NT2/D1 (cell line): ENCODE results near the gene SORBS1.
A peak's percentile ranks its signal among the peaks of the same experiment; 100 is the strongest.
"Not testable (repeated sequence)": the region's sequence is repeated elsewhere in the genome, so short reads cannot be mapped to it uniquely, and the experiment has no call there.

Source experiments
- DNase-seq: peaks from one replicate; pipeline ENCODE4 v3.0.0-alpha.2; 2011; ENCODE audit warnings: low read depth, low spot score
- H3K27me3 ChIP-seq: 2 replicates; pipeline ENCODE4 v1.6.0; 2011; ENCODE audit warnings: mild to moderate bottlenecking; ENCODE audit not compliant: insufficient read length, insufficient read depth
- H3K36me3 ChIP-seq: 2 replicates; pipeline ENCODE4 v1.6.1; 2011; ENCODE audit warnings: mild to moderate bottlenecking, low read length, mixed read lengths; ENCODE audit not compliant: insufficient read depth, insufficient read length
- H3K4me1 ChIP-seq: 2 replicates; pipeline ENCODE4 v1.5.1; 2011; ENCODE audit not compliant: insufficient read depth, insufficient read length
- H3K4me3 ChIP-seq: 2 replicates; pipeline ENCODE4 v1.5.1; 2011; ENCODE audit warnings: low read depth; ENCODE audit not compliant: insufficient read length
- H3K9ac ChIP-seq: 2 replicates; pipeline ENCODE4 v1.6.0; 2011; ENCODE audit warnings: low read depth; ENCODE audit not compliant: insufficient read length
- H3K9me3 ChIP-seq: 2 replicates; pipeline ENCODE4 v1.5.1; 2011; ENCODE audit warnings: mild to moderate bottlenecking, low read length; ENCODE audit not compliant: insufficient read depth
- SUZ12 ChIP-seq: IDR thresholded peaks from 2 replicates; pipeline ENCODE4 v1.6.1; 2011; ENCODE audit not compliant: insufficient read length, insufficient read depth; ENCODE audit errors: extremely low read depth
- YY1 ChIP-seq: IDR thresholded peaks from 2 replicates; pipeline ENCODE4 v1.6.1; 2011; ENCODE audit not compliant: insufficient read length, insufficient read depth
- ZNF274 ChIP-seq: IDR thresholded peaks from 2 replicates; pipeline ENCODE4 v1.6.1; 2011; ENCODE audit warnings: mild to moderate bottlenecking, low read depth, low read length

SORBS1 gene

DNA sequence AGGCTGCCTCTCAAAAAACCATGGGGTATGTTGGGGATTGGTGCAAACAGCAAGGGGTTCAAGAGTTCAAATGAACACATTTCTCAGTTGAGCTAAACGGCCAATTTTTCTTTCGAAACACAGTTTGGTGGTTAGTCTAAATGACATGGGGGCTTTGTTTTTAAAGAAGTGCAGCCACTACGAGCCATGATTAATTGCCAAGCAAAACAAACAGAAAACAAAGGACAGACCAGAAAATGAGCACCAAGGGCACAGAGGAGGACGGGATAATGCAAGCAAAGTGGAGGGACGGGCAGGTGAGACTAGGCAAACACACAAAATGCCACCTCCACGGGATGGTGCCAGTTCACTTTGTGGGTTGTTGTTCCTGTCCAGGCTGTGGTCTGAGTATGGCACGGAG, 205.9 kb downstream of the SORBS1 start:
- no peak overlapping the region for H3K9ac ChIP-seq
- H3K4me1 ChIP-seq: no peaks in the 10 kb centered on the region
- H3K4me3 ChIP-seq: no peak overlapping the region
- peaks cover 3% of the 10 kb centered on the region for H3K36me3 ChIP-seq
- DNase-seq: no peak
- no peaks in the 10 kb centered on the region for H3K9me3 ChIP-seq
- no peak for TF ChIP-seq YY1
- TF ChIP-seq SUZ12: no peak
- H3K27me3 ChIP-seq: no peaks in the 10 kb centered on the region

DNA sequence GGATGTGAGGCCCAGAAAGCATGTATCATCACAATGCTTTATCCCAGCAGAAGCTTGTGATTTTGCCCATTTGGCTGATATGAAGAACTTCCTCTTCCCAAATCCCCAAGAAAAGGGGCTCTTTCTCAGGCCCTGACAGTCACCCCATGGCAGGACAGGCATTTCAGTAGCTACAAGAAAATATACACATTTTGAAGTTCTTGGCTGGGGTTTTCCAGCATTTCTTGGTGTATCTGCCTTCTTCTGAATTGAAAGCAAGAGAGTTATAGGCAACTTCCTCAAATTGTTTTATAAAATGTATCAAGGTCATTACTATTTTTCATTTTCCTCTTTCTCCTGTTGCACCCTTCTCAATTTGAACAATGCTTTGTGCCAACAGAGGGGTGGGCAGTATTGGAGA, 207.1 kb downstream of the SORBS1 start:
- H3K9ac ChIP-seq: no peak overlapping the region
- H3K4me1 ChIP-seq: no peaks in the 10 kb centered on the region
- no peaks in the 10 kb centered on the region for H3K9me3 ChIP-seq
- no peak for DNase-seq
- no peaks in the 10 kb centered on the region for H3K27me3 ChIP-seq
- peaks cover 3% of the 10 kb centered on the region for H3K36me3 ChIP-seq
- no peak overlapping the region for H3K4me3 ChIP-seq
- no peak for TF ChIP-seq ZNF274
- no peak for TF ChIP-seq SUZ12
- no peak for TF ChIP-seq YY1

DNA sequence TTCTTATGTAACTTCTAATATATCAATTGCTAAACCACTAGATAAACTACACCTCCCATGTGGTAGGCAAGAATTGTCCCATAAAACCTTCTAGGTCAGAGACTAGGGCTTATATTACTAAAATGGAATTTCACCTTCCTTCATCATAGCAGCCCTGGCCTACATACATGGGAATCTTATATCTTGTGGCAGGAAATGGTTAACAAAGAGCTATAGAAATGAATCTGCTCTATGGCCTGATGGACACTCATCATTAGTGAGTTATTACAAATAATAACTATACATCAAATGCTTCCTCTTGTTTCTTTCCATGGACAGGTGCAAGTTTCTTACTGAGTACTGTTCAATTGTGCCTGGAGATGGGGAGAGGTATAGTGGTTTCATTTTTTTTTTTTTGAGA, 208.0 kb downstream of the SORBS1 start:
- no peaks in the 10 kb centered on the region for H3K4me1 ChIP-seq
- no peaks in the 10 kb centered on the region for H3K27me3 ChIP-seq
- H3K9me3 ChIP-seq: no peaks in the 10 kb centered on the region
- H3K4me3 ChIP-seq: no peak overlapping the region
- no peak overlapping the region for H3K9ac ChIP-seq
- TF ChIP-seq ZNF274 (no peak), YY1 (no peak), SUZ12 (no peak)
- DNase-seq: no peak
- H3K36me3 ChIP-seq: peaks cover 3% of the 10 kb centered on the region

DNA sequence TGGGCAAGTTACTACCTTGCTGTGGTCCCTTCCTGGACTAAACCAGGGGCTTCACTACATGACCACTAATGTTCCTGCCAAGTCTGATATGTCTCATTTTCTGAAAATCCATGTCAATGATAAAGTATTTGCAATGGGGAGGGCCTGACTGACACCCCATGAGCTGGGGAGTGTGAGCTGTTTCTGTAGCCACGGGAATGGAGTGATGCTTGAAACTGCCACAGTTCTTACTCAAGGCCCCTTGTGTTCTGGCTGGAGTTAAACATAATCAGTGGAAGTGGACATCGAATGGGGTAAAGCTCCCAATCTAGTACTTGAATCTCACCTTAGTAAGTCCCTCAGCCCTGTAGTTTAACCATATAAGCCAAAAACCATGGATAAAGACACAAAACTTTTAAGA, 208.5 kb downstream of the SORBS1 start:
- Histone ChIP-seq H3K9ac (no peak overlapping the region), H3K36me3 (peaks cover 3% of the 10 kb centered on the region), H3K4me1 (no peaks in the 10 kb centered on the region), H3K4me3 (no peak overlapping the region), H3K9me3 (no peaks in the 10 kb centered on the region), H3K27me3 (no peaks in the 10 kb centered on the region)
- TF ChIP-seq YY1 (no peak), SUZ12 (no peak), ZNF274 (no peak)
- no peak for DNase-seq

GRCh38 chr10:95350830-95351228, 210.3 kb downstream of the SORBS1 start:
- no peak overlapping the region for H3K9ac ChIP-seq
- DNase-seq: no peak
- H3K4me1 ChIP-seq: no peaks in the 10 kb centered on the region
- no peaks in the 10 kb centered on the region for H3K27me3 ChIP-seq
- H3K36me3 ChIP-seq: peaks cover 3% of the 10 kb centered on the region
- H3K4me3 ChIP-seq: no peak overlapping the region
- TF ChIP-seq YY1 (no peak), ZNF274 (no peak), SUZ12 (no peak)
- no peaks in the 10 kb centered on the region for H3K9me3 ChIP-seq

DNA sequence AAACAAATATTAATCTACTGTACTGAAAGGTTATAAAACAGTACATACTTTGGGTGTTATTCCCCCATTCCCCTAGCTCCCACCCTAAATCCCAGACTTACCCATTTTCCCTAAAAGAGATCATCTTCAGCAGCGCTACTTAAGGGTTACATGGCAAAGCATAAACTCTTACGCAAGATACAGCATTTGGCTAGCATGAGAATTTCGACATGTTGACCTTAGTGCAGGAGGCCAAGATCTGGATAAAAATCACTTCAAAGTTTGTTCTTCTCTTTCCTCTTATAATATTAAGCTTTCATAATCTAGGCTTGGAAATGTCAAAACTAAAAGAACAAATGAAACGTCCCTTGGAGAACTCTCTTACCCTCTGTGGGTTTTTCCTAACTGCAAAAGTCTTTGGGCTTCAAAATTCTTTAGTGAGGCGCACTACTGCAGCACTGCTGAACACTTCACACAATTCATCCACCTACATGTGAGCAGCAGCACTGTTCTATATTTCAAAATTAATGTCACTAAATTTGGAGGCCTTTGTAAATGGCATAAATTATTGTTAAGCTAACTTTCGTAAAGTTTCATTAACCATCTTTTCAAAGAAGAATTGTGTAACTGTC, 210.8 kb downstream of the SORBS1 start:
- H3K9ac ChIP-seq: no peak overlapping the region
- peaks cover 3% of the 10 kb centered on the region for H3K36me3 ChIP-seq
- no peaks in the 10 kb centered on the region for H3K9me3 ChIP-seq
- no peak for DNase-seq
- no peak overlapping the region for H3K4me3 ChIP-seq
- TF ChIP-seq YY1: no peak
- TF ChIP-seq SUZ12: no peak
- no peak for TF ChIP-seq ZNF274
- H3K4me1 ChIP-seq: no peaks in the 10 kb centered on the region
- no peaks in the 10 kb centered on the region for H3K27me3 ChIP-seq

GRCh38 chr10:95347402-95347766, 213.8 kb downstream of the SORBS1 start:
- H3K9ac ChIP-seq, H3K4me1 ChIP-seq, H3K9me3 ChIP-seq, H3K4me3 ChIP-seq, DNase-seq, H3K36me3 ChIP-seq, H3K27me3 ChIP-seq: not testable (repeated sequence)

DNA sequence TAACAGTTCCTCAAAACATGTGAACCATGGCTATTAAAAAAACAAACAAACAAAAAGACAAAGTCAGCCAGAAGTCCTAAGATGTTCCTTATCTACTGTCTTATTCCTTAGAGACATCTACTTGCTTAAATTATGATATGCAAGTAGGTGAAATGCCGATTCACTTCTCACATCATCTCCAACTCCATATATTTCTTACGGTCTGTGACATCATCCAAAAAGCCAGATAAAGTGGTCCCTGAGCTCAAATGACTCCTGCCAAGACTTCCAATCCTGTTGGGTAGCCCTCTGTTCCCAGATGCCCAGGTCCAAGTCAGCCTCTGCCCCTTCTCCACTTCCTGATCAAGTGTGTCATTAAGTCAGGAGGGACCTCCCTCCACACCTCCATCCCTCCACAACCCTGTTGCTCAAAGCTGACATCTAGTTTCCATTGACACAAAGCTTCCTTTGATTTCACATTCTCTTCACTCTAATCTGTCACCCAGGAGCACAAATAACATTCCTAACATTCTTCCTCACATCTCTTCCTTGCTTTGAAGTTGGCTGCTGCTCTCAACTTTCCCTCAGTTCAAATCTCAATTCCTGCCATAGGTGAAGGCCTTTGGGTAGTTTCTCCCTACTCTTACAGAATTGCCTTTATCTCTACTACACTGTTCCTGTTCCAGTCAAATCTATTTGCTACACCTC, 214.3 kb downstream of the SORBS1 start:
- no peaks in the 10 kb centered on the region for H3K27me3 ChIP-seq
- DNase-seq: peak; percentile 52
- H3K4me3 ChIP-seq: no peak overlapping the region
- H3K9ac ChIP-seq: no peak overlapping the region
- no peaks in the 10 kb centered on the region for H3K36me3 ChIP-seq
- TF ChIP-seq YY1: no peak
- no peak for TF ChIP-seq ZNF274
- TF ChIP-seq SUZ12: no peak
- no peaks in the 10 kb centered on the region for H3K9me3 ChIP-seq
- no peaks in the 10 kb centered on the region for H3K4me1 ChIP-seq
